ENCODE data around the gene CLIC3.

- TF ChIP-seq CTCF (conservative IDR thresholded peaks at IDR 0.05; ENCODE audit: low read depth, low read length), result no peak
- TF ChIP-seq EZH2 (IDR thresholded peaks at IDR 0.05; ENCODE audit: low read length, unreplicated experiment), result no peak
Observed at GRCh38 chr9:137026828-137027227, 30.5 kb upstream of the CLIC3 start.

Measured in PC-3 (cell line).